ENCODE data around the gene ORC3.
A peak's percentile ranks its signal among the peaks of the same experiment; 100 is the strongest.
"Not testable (repeated sequence)": the region's sequence is repeated elsewhere in the genome, so short reads cannot be mapped to it uniquely, and the experiment has no call there.

Gene ORC3

DNA sequence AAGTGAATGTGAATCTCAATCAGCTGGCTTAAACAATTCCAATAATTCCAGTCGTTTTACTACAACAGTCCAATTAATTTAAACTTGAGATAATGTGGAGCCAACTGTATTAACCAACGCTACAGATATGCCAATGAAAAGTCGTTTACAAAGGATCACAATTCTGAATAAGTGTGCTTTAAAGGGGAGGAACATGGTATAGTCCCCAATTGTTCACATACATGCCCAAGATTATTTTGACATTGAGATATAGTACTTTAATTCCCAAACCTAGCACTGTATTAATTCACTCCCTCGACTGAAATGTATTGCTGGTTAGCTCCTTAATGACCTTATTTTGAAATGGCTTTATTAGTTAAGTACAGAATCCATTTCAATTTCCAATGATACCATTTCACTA lies 109.6 kb downstream of the ORC3 start:
- H3K27ac ChIP-seq (ENCODE audit: low read depth, low read length) = no peak overlapping the region
- H3K4me1 ChIP-seq (ENCODE audit: insufficient read depth, low read length) = peaks cover 30% of the 10 kb centered on the region
- H3K4me3 ChIP-seq (ENCODE audit: low read depth in 1 of 2, low read length in 2 of 2) = peak overlapping the region in 1 of 2 donors; percentile 97
- H3K36me3 ChIP-seq (ENCODE audit: insufficient read depth, low read length) = no peaks in the 10 kb centered on the region
- no peaks in the 10 kb centered on the region for H3K9me3 ChIP-seq (ENCODE audit: low read length)
- no peaks in the 10 kb centered on the region for H3K27me3 ChIP-seq (ENCODE audit: control insufficient read depth in 1 of 2, insufficient read depth in 2 of 2, low read length in 2 of 2)
- H3K9ac ChIP-seq (ENCODE audit: low read length) = no peak overlapping the region

DNA sequence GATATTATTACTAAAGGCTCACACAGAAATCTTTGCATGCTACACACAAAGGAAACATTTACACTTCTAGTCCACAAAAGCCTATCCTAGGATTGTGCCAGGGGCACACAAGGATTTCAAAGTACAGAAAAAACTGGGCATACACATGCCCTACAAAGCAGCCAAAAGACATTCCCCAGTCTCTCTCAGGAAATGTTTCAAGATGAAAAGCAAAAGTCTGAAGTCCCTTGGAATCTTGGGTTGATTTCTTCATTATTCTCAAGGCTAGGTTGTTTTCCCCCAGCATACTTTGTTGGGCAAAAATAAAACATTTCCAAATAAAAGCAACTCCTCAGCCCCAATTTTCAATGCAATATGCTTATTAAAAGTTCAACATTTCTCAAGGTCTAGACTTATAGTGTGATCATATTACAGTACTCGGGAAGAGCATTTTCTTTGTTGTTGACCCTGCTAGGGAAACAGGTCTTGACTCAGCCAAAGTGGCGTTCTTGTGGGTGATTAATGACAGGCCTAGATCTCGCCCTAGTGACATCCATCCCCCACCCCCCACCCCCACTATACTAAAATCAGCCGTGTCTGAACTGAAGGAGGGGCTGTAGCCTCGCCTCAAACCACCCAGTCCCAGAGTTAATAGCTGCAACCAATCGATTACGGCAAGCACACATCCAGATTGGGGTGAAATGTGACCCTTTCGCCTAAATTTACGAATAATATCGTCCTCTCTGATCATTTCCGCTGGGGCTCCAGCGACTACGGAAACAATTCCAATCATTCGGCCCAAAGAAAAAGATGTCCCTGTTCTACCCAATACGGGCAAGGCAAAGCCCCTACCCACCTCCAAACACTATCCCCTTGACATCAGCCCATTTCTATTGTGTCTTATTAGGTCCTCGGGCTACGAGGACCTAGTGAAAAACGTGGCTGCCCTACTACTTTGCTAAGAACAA lies 110.7 kb downstream of the ORC3 start:
- Histone ChIP-seq H3K36me3 (ENCODE audit: insufficient read depth, low read length) (no peaks in the 10 kb centered on the region), H3K9ac (ENCODE audit: low read length) (peak overlapping the region; percentile 98), H3K27ac (ENCODE audit: low read depth, low read length) (peak overlapping the region; percentile 96), H3K27me3 (ENCODE audit: control insufficient read depth in 1 of 2, insufficient read depth in 2 of 2, low read length in 2 of 2) (no peaks in the 10 kb centered on the region), H3K9me3 (ENCODE audit: low read length) (no peaks in the 10 kb centered on the region), H3K4me3 (ENCODE audit: low read depth in 1 of 2, low read length in 2 of 2) (peak overlapping the region; percentile 93 to 97), H3K4me1 (ENCODE audit: insufficient read depth, low read length) (peaks cover 23% of the 10 kb centered on the region)

DNA sequence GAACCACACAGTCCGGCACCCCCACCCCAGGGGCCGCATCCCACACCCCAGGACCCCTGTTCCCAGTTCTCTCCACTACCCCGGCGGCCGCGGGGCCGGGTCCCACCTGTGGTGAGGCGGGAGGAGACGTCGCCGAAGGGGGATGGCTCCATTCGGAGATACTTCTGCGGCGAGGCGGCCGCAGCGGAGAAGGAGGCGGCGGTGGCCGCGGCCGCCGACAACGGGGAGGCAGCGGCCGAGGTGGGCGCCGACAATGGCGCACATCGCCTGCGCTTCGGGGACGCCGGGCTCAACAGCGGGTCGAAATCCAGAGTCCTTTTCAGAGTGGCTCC lies 111.4 kb downstream of the ORC3 start:
- Histone ChIP-seq H3K4me3 (ENCODE audit: low read depth in 1 of 2, low read length in 2 of 2) (peak overlapping the region; percentile 93 to 97), H3K4me1 (ENCODE audit: insufficient read depth, low read length) (peaks cover 23% of the 10 kb centered on the region), H3K27ac (ENCODE audit: low read depth, low read length) (peak overlapping the region; percentile 96), H3K36me3 (ENCODE audit: insufficient read depth, low read length) (no peaks in the 10 kb centered on the region), H3K9me3 (ENCODE audit: low read length) (no peaks in the 10 kb centered on the region), H3K27me3 (ENCODE audit: control insufficient read depth in 1 of 2, insufficient read depth in 2 of 2, low read length in 2 of 2) (no peaks in the 10 kb centered on the region), H3K9ac (ENCODE audit: low read length) (peak overlapping the region; percentile 98)

DNA sequence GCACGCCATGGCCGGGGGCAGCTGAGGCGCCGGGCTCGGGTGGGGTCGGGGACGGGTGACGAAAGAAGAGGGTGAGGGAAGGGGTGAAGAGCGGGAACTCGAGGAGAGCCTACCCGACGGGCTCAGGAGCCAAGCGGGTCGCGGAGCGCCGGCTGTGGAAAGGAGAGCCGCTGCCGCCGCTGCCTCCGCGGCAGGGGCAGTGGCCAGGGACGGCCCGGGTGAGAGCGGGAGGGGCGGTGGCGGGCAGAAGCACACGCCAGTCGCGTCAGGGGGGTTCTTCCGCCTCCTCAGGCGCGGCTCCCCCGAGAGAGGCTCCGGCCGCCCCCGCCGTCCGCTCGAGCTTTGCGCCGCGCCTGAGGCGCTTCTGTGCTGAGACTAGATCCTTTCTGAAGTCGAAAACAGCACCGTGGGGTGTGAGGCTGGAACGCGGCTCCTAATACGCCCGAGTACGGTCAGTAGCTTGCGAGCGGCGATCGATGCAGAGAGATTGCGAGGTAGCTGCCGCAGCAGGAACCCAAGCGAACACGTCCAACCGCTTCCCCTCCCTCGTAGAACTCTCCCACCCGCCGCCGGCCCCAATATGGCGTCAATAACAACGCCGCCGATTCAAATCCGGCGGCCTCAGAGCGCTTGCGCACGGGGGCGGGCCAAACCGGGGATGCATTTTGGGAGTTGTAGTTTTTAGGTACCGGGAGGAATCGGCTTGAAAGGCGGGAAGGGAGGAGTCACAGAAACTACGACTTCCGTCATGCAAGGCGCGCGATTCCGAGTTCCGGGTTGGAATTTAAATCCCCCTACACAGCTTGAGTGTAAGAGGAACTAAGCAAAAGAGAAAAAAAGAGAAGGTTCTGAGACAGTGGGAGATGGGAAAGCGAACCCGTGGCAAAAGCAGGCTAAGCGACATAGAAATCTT lies 112.0 kb downstream of the ORC3 start, which contains the start of gene AKIRIN2:
Gene AKIRIN2 (minus strand): TSS at position 558 of the 913 bp plus-strand sequence. CDS start 549 bp downstream, at position 9.
- Histone ChIP-seq H3K4me3 (ENCODE audit: low read depth in 1 of 2, low read length in 2 of 2) (peak within 1 kb of the TSS; percentile 93 to 97), H3K4me1 (ENCODE audit: insufficient read depth, low read length) (peaks cover 23% of the 10 kb centered on the region), H3K27me3 (ENCODE audit: control insufficient read depth in 1 of 2, insufficient read depth in 2 of 2, low read length in 2 of 2) (no peaks in the 10 kb centered on the region), H3K9ac (ENCODE audit: low read length) (peak within 1 kb of the TSS; percentile 98), H3K36me3 (ENCODE audit: insufficient read depth, low read length) (no peaks in the 10 kb centered on the region), H3K27ac (ENCODE audit: low read depth, low read length) (peak within 1 kb of the TSS; percentile 96), H3K9me3 (ENCODE audit: low read length) (no peaks in the 10 kb centered on the region)

DNA sequence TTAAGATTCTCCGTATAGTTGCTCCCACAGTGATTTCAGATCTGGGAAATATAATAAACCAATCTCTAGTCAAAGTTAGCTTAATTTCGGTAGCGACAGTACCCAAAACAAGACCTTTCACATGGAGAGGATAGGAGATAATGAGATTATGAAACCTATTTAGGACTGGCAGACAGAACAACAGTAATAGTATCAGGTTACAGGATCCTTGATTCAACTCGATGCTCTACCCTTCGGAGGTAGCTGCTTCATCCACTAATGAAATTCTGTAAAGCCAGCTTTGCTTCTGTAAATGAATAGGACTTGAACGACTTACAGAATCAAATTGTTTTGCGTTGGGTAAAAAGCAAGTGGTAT lies 112.6 kb downstream of the ORC3 start:
- Histone ChIP-seq H3K4me3 (ENCODE audit: low read depth in 1 of 2, low read length in 2 of 2) (peak overlapping the region; percentile 51 to 97), H3K4me1 (ENCODE audit: insufficient read depth, low read length) (peaks cover 17% of the 10 kb centered on the region), H3K9me3 (ENCODE audit: low read length) (no peaks in the 10 kb centered on the region), H3K27ac (ENCODE audit: low read depth, low read length) (peak overlapping the region; percentile 96), H3K27me3 (ENCODE audit: control insufficient read depth in 1 of 2, insufficient read depth in 2 of 2, low read length in 2 of 2) (no peaks in the 10 kb centered on the region), H3K9ac (ENCODE audit: low read length) (peak overlapping the region; percentile 40), H3K36me3 (ENCODE audit: insufficient read depth, low read length) (no peaks in the 10 kb centered on the region)

DNA sequence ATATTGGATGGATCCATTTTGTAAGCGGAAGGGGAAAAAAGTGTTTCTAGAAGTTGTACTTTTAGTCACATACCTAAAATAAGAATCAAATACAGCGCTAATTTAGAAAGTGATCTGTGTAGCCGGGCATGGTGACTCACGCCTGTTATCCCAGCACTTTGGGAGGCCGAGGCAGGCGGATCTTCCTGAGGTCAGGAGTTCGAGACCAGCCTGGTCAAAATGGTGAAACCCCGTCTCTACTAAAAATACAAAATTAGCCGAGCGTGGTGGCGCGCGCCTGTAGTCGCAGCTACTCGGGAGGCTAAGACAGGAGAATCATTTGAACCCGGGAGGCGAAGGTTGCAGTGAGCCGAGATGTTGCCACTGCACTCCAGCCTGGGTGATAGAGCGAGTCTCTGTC lies 113.1 kb downstream of the ORC3 start:
- Histone ChIP-seq H3K27ac (ENCODE audit: low read depth, low read length) (peak overlapping the region; percentile 96), H3K4me3 (ENCODE audit: low read depth in 1 of 2, low read length in 2 of 2) (peak overlapping the region; percentile 51 to 97), H3K4me1 (ENCODE audit: insufficient read depth, low read length) (peaks cover 12% of the 10 kb centered on the region), H3K9ac (ENCODE audit: low read length) (peak overlapping the region; percentile 40)
- not testable (repeated sequence) for H3K9me3 ChIP-seq (ENCODE audit: low read length); H3K27me3 ChIP-seq (ENCODE audit: control insufficient read depth in 1 of 2, insufficient read depth in 2 of 2, low read length in 2 of 2); H3K36me3 ChIP-seq (ENCODE audit: insufficient read depth, low read length)

DNA sequence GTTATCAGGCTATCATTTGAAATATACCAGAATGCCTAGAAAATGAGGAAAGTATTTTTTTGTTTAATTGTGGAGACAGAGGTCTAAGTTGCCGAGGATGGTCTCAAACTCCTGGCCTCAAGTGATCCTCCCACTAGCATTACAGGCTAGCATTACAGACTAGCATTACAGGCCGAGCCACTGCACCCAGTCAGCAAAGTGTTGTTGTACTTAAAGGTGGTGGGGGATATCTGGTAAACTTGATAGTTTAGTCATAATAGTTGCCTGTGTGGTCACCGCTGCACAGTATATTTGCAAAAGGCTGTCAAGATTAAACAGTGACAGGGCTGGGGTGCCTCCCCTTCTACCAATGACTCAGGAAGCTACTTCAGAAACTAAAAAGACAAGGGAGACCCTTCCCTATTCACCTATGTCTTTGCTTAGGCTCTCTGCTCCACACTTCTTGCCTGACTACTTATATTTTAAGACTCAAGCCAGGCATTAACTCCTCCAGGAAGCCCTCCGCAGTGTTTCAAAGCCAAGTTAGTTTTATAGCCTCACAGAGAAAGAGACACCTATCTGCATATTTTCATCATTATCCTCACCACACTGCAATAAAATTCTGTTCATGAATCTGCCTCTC lies 115.2 kb downstream of the ORC3 start:
- H3K27ac ChIP-seq (ENCODE audit: low read depth, low read length) = no peak overlapping the region
- H3K9me3 ChIP-seq (ENCODE audit: low read length) = no peaks in the 10 kb centered on the region
- H3K4me1 ChIP-seq (ENCODE audit: insufficient read depth, low read length) = no peaks in the 10 kb centered on the region
- no peaks in the 10 kb centered on the region for H3K27me3 ChIP-seq (ENCODE audit: control insufficient read depth in 1 of 2, insufficient read depth in 2 of 2, low read length in 2 of 2)
- no peak overlapping the region for H3K9ac ChIP-seq (ENCODE audit: low read length)
- H3K4me3 ChIP-seq (ENCODE audit: low read depth in 1 of 2, low read length in 2 of 2) = no peak overlapping the region
- H3K36me3 ChIP-seq (ENCODE audit: insufficient read depth, low read length) = no peaks in the 10 kb centered on the region

DNA sequence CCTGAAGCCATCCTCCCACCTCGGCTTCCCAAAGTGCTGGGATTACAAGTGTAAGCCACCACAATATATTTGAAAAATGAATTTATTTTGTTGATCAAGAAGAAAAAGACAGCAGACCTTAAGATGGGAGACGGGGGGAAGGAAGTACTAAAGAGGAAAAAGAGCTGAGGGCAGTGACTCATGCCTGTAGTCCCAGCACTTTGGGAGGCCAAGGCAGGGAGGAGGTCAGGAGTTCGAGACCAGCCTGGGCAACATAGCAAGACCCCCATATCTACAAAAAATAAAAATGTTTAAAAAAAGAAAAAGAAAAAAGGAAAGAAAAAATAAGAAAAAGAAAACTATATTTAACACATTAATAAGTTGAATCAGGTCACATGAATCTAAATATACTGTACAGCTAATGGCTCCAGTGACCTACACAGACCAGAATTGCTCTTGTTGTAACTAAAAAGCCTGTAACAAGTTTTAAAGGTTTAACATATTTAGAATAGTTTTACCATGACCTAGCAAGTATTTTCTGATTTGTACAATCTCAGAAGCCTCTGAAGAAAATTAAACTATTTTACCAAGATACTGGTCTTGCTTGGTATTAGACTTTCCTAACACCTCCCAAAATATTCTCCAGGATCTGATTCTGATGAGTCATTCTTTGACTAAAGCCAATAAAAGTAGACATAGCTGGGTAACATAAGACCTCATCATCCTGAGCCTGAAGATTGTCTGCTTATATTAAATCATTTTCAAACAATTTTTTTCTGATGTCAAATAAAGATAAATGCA lies 116.4 kb downstream of the ORC3 start:
- Histone ChIP-seq H3K36me3 (ENCODE audit: insufficient read depth, low read length) (no peaks in the 10 kb centered on the region), H3K27me3 (ENCODE audit: control insufficient read depth in 1 of 2, insufficient read depth in 2 of 2, low read length in 2 of 2) (no peaks in the 10 kb centered on the region), H3K4me3 (ENCODE audit: low read depth in 1 of 2, low read length in 2 of 2) (no peak overlapping the region), H3K4me1 (ENCODE audit: insufficient read depth, low read length) (no peaks in the 10 kb centered on the region), H3K27ac (ENCODE audit: low read depth, low read length) (no peak overlapping the region), H3K9ac (ENCODE audit: low read length) (no peak overlapping the region), H3K9me3 (ENCODE audit: low read length) (no peaks in the 10 kb centered on the region)

DNA sequence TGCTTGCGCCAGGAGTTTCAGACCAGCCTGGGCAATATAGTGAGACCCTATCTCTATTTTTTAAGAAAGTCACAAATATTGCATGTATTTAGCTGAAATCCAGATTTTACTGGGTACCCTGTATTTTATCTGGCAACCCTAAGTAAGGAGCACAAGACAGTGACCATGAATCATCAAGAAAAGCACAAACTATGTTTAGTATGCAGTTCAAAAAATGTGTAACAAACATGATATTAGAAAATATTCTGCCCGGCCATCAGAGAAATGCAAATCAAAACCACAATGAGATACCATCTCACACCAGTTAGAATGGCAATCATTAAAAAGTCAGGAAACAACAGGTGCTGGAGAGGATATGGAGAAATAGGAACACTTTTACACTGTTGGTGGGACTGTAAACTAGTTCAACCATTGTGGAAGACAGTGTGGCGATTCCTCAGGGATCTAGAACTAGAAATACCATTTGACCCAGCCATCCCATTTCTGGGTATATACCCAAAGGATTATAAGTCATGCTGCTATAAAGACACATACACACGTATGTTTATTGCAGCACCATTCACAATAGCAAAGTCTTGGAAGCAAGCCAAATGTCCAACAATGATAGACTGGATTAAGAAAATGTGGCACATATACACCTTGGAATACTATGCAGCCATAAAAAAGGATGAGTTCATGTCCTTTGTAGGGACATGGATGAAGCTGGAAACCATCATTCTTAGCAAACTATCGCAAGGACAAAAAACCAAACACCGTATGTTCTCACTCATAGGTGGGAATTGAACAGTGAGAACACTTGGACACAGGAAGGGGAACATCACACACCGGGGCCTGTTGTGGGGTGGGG lies 118.9 kb downstream of the ORC3 start:
- not testable (repeated sequence) for H3K36me3 ChIP-seq (ENCODE audit: insufficient read depth, low read length); H3K4me1 ChIP-seq (ENCODE audit: insufficient read depth, low read length); H3K27me3 ChIP-seq (ENCODE audit: control insufficient read depth in 1 of 2, insufficient read depth in 2 of 2, low read length in 2 of 2); H3K9ac ChIP-seq (ENCODE audit: low read length); H3K9me3 ChIP-seq (ENCODE audit: low read length); H3K27ac ChIP-seq (ENCODE audit: low read depth, low read length); H3K4me3 ChIP-seq (ENCODE audit: low read depth in 1 of 2, low read length in 2 of 2)

DNA sequence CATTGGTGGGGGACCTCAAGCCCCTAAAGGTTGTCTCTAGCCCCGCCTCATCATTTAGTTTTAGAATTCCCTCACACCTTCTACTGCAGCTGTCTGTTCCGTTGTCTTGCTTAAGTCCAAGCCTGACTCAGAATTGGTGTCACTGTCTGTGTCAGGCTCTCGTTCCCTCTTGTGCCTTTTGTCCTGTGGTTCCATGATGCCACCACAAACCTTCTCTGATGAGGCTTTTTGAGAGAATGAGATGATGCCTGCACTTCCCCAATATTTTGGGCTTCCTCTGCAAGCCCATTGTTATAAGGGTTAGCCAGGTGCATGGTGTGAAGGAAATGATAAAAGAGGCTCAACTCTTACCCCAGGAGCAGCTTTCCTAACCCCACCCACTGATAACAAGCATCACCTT lies 120.2 kb downstream of the ORC3 start:
- no peaks in the 10 kb centered on the region for H3K27me3 ChIP-seq (ENCODE audit: control insufficient read depth in 1 of 2, insufficient read depth in 2 of 2, low read length in 2 of 2)
- H3K9ac ChIP-seq (ENCODE audit: low read length) = no peak overlapping the region
- no peaks in the 10 kb centered on the region for H3K36me3 ChIP-seq (ENCODE audit: insufficient read depth, low read length)
- H3K9me3 ChIP-seq (ENCODE audit: low read length) = no peaks in the 10 kb centered on the region
- no peak overlapping the region for H3K27ac ChIP-seq (ENCODE audit: low read depth, low read length)
- no peak overlapping the region for H3K4me3 ChIP-seq (ENCODE audit: low read depth in 1 of 2, low read length in 2 of 2)
- no peaks in the 10 kb centered on the region for H3K4me1 ChIP-seq (ENCODE audit: insufficient read depth, low read length)
